HUDEP-2 (cell line): ENCODE data around the gene CCDC60.
A peak's percentile ranks its signal among the peaks of the same experiment; 100 is the strongest.

Source experiments
- DNase-seq, 76 experiments: peaks; one replicate each; lab custom pipeline; 2025; ENCODE audit not compliant: unreplicated experiment in 76 of 76; lab: John Stamatoyannopoulos, UW

Gene CCDC60

DNA sequence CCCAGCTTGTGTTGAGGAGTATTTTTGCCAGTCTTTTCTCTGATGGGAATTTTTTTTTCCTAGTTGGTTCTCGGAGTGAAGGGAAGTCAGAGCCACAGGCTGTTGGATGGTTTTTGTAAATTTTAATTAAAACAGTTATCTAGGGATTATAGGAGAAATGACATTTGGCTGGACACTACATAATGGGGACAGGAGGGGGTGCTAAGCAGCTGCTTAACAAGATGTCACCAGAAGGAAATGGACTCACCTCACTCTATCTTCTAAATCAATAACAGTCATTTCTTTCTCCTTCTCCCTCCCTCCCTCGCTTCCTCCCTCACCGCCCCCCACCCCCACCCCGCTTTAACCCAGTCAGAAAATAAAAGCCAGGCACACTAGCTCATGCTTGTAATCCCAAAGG, 165.7 kb downstream of the CCDC60 start:
- DNase-seq: peak in 2 of 76 experiments; percentile 0 to 1

DNA sequence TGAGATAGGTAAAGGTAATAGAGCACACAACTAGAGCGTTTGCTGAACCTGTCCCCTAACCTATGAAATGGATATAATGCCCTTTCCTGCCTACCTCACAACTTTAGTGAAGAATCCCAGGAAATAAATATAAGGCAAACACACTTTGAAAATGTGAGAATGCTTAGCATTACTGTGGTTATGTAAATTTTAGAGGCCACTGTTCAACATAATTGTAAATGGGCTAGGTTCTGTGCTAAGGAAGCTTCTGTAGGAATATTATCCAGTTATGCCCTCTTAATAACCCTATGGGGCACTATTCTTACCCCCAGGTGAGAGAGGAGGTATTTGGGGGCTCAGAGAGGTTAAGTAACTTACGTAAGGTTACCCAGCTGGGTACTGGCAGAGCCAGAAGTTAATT, 166.5 kb downstream of the CCDC60 start:
- DNase-seq: no peak

DNA sequence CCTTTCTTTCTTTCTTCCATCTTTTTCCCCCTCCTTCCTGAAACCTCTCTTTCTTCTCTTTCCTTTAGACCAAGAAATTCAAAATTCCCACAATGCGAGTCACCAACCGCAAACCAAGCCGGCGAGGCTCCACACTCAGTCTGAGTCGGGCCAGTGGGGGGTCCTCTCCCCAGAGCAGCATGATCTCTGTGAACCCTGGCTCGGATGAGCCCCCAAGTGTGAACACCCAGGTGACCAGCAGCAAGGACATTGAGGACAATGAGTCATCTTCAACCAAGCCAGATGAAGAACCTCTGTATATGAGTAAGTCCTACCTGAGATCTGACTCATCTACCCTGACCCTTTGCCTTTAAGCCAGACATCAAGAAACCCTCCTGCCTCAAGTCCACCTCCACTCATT, 170.5 kb downstream of the CCDC60 start:
- no peak for DNase-seq

DNA sequence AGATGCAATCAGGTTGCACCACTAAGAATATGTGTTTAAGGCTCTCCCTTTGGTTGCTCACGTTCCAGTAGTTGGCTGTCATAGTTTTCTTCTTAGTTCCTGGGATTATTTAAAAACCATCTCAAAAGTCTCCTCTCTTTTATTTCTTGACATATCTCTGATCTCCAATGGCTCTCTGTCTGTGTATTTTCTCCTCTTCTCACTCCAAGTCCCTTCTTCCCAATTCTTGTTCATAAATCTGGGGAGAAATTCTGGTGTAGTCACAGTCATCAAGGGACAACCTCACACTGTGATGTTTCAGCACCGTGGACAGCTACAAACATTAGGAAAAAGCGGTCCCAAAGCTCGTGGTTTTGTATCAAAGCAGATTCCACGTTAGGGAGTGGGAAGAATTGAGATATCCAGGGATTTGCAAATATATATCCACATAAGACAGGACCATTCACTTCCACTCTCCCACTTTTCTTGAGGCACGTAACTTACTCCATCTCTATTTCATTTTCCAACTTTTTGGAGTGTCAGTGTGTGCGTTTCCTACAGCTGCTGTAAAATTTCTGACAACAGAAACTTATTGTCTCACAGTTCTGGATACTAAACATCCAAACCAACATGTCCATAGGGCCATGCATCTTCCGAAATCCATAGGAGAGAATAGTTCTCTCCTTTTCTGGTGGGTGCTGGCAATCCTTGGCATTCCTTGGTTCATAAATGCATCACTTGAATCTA, 178.4 kb downstream of the CCDC60 start:
- DNase-seq: peak in 10 of 76 experiments; percentile 1 to 15 (median 6)

DNA sequence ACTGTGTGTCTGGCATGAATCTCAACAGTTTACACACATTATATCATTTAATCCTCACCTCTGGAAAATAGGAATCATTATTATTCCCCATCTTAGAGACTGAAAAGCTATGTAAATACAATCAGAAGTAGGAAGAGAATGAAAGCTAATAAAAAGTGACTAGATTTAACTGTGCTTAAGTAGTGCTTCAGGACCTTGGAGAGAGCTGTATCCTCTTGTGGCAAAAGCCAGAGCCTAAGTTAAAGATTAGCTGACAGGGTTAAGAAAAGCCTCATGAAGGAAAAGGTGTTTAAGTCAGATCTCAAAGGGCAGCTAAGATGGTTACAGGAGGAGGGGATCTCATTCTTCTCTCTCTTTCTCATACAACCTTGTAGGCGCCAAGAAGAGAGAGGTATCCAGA, 193.7 kb downstream of the CCDC60 start:
- peak in 1 of 76 experiments; percentile 1 for DNase-seq

DNA sequence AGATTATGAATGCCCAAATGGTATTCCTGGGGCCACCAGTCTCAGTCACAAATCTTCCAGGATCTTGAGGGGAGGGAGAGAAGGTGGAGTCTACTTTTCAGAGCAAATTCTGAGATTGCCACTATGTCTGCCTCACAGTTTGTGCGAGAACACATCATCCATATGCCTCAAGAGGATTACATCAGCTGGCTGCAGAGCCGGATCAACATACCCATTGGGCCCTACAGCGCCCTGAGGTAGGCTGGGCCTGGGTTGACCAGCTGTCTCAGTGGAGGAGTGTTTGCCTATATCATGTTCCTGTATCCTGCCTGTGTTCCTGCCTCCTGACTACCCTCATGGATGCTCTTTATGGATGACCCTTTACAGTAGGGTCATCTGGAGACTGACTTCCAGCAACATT, 205.9 kb downstream of the CCDC60 start:
- no peak for DNase-seq

DNA sequence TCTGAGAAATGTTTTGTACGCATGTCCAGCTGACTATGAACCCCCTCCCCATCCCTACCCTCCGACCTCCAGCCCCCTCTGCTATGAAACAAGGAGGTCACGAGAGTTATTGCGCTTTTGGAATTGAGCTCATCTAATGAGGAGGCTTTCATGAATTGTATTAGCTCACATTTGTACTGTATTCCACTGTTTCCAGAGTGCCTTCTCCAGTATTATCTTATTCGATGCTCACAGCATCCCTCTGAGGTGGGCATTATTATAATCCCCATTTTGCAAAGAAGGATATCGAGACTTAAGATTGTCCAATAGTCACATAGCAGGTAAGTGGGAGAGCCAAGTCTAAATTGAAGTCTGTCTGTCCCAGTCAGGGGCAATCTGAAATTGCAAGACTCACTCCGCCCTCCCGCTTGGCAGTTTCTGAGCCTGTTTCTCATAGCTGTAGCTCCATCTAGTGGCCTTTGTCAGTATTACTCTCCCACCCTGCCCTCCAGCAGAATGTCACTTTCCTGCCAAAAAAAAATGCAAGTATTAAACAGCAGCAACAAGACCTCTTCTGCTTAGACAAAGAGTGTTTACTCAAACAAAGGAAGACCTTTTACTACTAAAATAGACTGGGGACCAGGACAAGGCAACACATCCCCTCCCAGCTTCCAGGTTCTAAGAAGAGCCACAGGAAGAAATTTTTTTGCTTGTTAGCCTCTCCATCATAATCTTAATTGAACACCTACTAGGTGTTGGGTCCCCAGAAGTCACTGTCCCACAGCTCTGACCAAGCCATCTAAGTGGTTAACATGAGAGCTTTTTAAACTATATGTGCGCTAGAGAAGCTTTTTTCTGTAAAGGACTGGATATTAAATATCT, 210.5 kb downstream of the CCDC60 start:
- peak in 61 of 76 experiments; percentile 2 to 82 (median 43) for DNase-seq

DNA sequence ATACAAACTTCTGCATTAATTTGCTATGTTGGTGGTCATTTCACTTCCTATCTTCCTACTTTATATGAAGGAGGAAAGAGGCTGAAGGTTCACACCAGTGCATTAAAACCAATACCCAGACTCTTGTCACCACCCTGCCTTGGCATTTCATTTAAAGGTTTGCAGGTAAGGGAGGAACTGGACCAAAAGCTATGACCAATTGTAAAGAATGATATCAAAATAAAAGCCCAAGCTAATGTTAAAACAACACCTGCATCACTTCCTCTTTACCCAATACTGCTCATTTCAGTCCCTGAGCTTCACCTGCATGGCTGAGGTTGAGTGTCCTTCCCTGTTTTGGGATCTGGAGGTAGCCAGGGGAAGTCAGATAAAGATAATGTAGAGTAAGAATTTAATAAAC, 211.8 kb downstream of the CCDC60 start:
- DNase-seq: no peak

DNA sequence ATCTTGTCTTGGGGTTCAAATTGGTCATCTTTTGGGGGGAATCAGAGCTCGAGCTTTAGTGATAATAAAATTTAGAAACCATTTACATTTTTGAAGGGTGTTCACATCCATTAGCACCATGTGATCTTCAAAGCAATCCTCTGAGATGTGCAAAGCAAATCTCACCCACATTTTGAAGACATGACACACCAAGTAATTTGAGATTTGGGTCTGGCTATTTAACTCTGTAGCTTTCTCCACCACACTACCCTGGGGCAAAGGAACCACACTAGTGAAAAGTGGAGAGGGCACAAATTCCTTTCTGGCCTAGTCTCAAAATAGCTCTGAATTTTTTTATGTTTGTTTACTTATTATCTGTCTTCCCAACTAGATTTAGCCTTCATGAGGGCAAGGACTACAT, 212.5 kb downstream of the CCDC60 start:
- no peak for DNase-seq

DNA sequence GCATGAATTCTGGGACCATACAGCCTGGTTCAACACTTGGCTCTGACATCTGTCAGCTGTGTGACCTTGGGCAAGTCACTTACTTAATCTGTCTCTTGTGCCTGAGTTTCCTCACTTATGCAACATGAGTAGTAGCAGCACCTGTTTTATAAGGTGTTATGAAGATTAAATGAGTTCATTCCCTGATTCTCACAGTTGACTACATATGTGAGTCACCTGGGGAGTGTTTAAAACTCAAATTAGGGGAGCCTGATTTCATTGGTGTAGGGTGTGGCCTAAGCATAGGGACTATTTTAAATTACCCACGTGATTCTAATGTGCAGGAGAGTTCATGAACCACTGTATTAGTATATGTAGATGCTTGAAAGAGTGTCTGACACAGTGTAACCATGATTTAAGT, 222.3 kb downstream of the CCDC60 start:
- DNase-seq: no peak

DNA sequence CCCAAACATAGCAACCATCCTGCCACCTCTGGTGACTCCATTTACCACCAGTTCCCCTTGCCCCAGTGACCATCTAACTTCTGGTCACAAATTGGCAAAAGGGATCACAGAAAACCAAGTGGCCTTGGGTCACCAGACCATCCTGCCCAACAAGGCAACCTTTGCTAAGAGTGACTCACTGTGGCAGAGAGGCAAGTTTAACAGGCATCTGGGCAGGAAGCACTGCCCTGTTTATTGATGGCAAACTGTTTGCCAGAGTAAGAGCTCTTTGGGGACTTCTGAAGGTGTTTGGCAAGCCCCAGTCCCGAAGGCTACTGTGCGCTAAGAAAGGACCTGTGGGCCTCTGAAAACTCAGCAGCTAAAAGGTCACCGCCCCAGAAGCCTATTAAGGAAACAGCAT, 230.9 kb downstream of the CCDC60 start:
- no peak for DNase-seq

DNA sequence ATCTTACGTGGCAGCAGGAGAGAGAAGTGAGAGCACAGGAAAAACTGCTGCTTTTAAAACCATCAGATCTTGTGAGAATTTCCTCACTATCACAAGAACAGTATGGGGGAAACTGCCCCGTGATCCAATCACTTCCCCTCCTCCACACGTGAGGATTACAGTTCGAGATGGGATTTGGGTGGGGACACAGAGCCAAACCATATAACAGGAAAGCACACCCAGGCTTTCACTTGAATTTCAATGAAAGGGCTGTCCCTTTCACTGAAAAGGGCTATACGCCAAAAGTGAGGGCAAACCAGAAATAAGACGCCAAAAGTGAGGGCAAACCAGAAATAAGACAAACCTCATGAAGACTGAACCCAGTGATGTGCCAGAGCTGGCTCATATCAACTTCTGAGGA, 236.2 kb downstream of the CCDC60 start:
- DNase-seq: no peak

DNA sequence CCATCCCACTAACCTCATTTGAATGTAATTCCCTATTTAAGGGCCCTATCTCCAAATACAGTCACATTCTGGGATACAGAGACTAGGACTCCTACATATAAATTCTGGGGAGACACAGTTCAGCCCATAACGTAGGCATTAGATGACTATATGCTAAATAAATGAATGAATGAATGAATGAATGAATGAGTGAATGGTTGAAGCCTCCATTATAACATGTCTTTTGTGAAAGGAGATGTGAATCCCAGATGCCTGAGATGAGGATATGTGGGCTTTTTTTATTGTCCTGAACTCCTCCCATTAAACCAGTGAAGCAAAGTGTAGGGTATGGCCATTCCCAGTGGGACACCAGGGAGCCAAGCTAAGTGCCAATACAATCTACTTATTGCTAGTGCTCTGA, 238.6 kb downstream of the CCDC60 start:
- DNase-seq: no peak

DNA sequence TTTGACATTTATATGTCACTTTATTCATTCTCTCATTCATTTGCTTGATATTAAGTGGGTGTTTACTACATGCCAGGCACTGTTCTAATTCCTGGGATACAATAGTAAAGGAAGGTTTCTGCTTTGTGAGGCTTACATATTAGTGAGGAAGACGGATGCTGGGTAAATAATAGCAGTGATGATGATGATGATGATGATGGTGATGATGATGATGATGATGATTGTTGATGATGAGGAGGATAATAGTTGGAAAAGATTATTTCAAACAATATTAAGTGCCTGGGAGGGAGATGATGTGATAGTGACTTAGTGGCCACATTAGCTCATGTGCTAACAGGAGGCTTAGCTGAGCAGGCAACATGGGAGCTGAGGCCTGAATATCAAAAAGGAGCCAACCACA, 239.7 kb downstream of the CCDC60 start:
- DNase-seq: no peak

DNA sequence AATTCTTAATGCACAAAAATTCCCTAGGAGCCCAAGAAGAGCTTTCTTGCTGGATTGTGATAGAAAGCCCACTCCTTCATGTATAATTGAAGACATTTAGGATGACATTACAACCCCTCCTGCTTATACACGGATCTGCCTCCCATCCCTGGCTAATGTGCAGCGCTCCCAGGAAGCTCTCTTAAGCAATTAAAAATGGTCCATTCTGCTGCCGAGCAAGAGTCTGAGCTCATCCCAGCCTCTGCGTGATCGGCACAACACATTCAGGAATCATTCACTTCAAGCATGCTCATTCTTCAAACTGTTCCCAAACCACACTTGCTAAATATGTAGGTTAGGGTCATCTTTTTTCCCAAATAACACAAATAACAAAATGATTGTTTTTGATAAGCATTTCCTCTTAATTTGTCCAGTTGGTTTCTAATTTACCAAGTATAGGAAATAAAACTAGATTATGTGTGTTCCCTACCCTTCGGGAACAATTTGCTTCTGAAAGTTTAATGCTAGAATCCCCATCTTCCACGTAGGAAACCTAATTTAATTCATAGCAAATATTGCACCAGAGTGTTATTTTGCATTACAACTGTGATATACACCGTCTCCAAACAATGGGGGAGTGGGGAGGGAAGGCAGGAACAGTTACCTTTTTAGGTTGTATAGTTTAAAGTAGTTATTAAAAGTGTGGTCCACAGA, 241.7 kb downstream of the CCDC60 start:
- no peak for DNase-seq

DNA sequence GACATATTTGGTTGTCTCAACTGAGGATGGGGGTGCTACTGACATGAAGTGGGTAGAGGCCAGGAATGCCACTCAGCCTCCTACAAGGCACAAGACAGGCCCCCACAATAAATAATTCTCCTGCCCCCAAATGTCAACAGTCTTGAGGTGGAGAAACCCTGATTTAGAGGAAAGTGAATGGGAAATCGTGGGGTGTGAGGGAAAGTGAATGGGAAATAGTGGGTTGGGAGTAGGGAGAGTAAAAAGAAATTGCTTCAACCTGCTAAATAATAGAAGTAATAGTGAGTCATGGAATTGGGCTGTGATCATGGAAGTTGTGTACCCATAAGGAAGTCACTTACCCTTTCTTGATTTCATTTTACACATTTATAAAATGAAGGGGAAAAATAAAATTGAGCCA, 242.4 kb downstream of the CCDC60 start:
- no peak for DNase-seq

DNA sequence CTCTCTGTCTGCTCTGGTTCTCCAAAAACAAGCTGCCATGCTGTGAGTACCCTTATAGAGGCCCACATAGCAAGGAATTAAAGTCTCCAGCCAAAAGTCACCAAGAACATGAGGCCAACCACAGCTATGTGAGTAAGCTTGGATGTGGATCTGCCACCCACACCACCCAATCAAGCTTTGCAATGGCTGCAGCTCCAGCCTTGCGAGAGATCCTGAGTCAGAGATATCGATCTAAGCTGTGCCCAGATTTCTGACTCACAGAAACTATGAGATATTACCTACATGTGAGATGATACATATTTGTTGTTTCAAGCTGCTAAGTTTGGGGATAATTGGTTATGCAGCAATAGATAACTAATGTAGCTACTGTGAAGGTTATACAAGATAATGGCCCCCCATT, 243.6 kb downstream of the CCDC60 start:
- DNase-seq: peak in 2 of 76 experiments; percentile 2 to 7

DNA sequence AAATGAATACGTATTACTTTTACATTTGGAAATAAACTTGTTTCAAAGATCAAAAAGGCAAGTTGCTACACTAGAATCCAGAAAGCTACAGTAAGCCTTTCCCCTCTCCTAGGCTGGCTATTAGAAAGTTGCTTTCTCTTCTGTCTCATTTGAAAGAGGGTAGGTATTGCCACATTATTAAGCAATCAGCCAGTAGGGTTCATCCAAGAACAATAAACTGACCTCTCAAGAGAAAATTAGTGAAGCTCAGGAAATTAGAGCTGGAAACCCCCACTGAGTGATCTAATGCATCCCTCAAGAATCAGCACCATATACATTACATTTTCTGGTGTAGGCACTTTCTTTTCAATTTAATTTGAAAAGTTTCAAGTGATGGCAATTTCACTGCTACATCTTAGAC, 254.6 kb downstream of the CCDC60 start:
- DNase-seq: no peak

DNA sequence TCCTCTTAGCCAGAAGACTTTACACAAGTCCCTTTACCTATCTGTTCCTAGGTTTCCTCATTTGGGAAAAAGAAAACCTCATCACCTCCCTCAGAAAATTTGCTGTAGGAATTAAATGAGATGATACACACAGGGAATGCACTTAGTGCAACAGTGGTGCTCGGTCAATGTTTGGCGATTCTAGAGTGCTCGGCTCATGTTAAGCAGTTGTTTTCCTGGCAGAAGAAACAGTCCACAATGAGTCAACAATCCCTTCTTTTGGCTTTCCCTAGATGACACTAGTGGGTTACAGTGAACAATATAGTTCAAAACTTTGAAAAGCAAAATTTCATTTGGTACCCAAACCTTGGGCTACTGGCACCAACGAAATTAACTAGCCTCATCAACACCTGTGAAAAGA, 255.1 kb downstream of the CCDC60 start:
- DNase-seq: no peak
